ENCODE measurements around the gene TRIML1. TPM values are rescaled to one million over a fixed set of nuclear protein-coding genes. Genes with fewer than 3 reads are reported as not detected.

Gene TRIML1
- polyA plus RNA-seq, 1 donor from 2014 or later: not detected

GRCh38 chr4:188171551-188171950 lies 32.3 kb downstream of the TRIML1 start:
- Histone ChIP-seq H3K36me3 (ENCODE audit: insufficient read depth, low read length) (no peaks in the 10 kb centered on the region), H3K4me3 (ENCODE audit: low read length) (no peak overlapping the region), H3K4me2 (ENCODE audit: low read length) (no peak overlapping the region), H3K27me3 (ENCODE audit: insufficient read depth, low read depth, low read length) (no peaks in the 10 kb centered on the region), H3K9me2 (ENCODE audit: insufficient read depth, low read length) (no peaks in the 10 kb centered on the region), H3K27ac (ENCODE audit: low read length) (no peak overlapping the region), H3K9ac (ENCODE audit: low read length) (no peak overlapping the region), H3K79me2 (replicated peaks; ENCODE audit: insufficient read depth, low read length) (no peaks in the 10 kb centered on the region), H3K9me3 (ENCODE audit: low read length) (no peaks in the 10 kb centered on the region), H3F3A (ENCODE audit: insufficient read depth, low read length, poor library complexity, severe bottlenecking) (no peaks in the 10 kb centered on the region), H4K20me1 (ENCODE audit: insufficient read depth) (no peaks in the 10 kb centered on the region), H2AFZ (ENCODE audit: low read depth, low read length) (no peak overlapping the region)
- no peak for TF ChIP-seq RAD21 (conservative IDR thresholded peaks at IDR 0.05)
- TF ChIP-seq TAF1 (IDR thresholded peaks at IDR 0.05; ENCODE audit: low read depth): no peak
- TF ChIP-seq EP300 (conservative IDR thresholded peaks at IDR 0.05; ENCODE audit: poor library complexity, severe bottlenecking): no peak
- TF ChIP-seq MXI1 (conservative IDR thresholded peaks at IDR 0.05; ENCODE audit: poor library complexity, severe bottlenecking): no peak
- no peak for TF ChIP-seq EZH2 (IDR thresholded peaks at IDR 0.05; ENCODE audit: borderline replicate concordance, insufficient read depth, low read length, poor library complexity, severe bottlenecking)
- no peak for TF ChIP-seq CTCF (IDR thresholded peaks at IDR 0.05; ENCODE audit: poor library complexity, severe bottlenecking)
- TF ChIP-seq SMC3 (conservative IDR thresholded peaks at IDR 0.05; ENCODE audit: poor library complexity): no peak
- TF ChIP-seq POLR2AphosphoS5 (IDR thresholded peaks at IDR 0.05): no peak
- no peak for TF ChIP-seq REST (IDR thresholded peaks at IDR 0.05; ENCODE audit: borderline replicate concordance)

GRCh38 chr4:188175288-188175687 lies 36.0 kb downstream of the TRIML1 start:
- Histone ChIP-seq H3K79me2 (replicated peaks; ENCODE audit: insufficient read depth, low read length) (no peaks in the 10 kb centered on the region), H2AFZ (ENCODE audit: low read depth, low read length) (no peak overlapping the region), H3K27me3 (ENCODE audit: insufficient read depth, low read depth, low read length) (no peaks in the 10 kb centered on the region), H3K27ac (ENCODE audit: low read length) (no peak overlapping the region), H3K4me2 (ENCODE audit: low read length) (no peak overlapping the region), H3K4me3 (ENCODE audit: low read length) (no peak overlapping the region), H4K20me1 (ENCODE audit: insufficient read depth) (no peaks in the 10 kb centered on the region), H3K9ac (ENCODE audit: low read length) (no peak overlapping the region), H3K36me3 (ENCODE audit: insufficient read depth, low read length) (no peaks in the 10 kb centered on the region), H3K9me2 (ENCODE audit: insufficient read depth, low read length) (no peaks in the 10 kb centered on the region), H3F3A (ENCODE audit: insufficient read depth, low read length, poor library complexity, severe bottlenecking) (no peaks in the 10 kb centered on the region), H3K9me3 (ENCODE audit: low read length) (no peaks in the 10 kb centered on the region)
- TF ChIP-seq RAD21 (conservative IDR thresholded peaks at IDR 0.05): no peak
- TF ChIP-seq POLR2AphosphoS5 (IDR thresholded peaks at IDR 0.05): no peak

Data from neural cell (in vitro differentiated cells).